ENCODE measurements around the gene NUP214.
"Not testable (repeated sequence)": the region's sequence is repeated elsewhere in the genome, so short reads cannot be mapped to it uniquely, and the experiment has no call there.

Gene NUP214

DNA sequence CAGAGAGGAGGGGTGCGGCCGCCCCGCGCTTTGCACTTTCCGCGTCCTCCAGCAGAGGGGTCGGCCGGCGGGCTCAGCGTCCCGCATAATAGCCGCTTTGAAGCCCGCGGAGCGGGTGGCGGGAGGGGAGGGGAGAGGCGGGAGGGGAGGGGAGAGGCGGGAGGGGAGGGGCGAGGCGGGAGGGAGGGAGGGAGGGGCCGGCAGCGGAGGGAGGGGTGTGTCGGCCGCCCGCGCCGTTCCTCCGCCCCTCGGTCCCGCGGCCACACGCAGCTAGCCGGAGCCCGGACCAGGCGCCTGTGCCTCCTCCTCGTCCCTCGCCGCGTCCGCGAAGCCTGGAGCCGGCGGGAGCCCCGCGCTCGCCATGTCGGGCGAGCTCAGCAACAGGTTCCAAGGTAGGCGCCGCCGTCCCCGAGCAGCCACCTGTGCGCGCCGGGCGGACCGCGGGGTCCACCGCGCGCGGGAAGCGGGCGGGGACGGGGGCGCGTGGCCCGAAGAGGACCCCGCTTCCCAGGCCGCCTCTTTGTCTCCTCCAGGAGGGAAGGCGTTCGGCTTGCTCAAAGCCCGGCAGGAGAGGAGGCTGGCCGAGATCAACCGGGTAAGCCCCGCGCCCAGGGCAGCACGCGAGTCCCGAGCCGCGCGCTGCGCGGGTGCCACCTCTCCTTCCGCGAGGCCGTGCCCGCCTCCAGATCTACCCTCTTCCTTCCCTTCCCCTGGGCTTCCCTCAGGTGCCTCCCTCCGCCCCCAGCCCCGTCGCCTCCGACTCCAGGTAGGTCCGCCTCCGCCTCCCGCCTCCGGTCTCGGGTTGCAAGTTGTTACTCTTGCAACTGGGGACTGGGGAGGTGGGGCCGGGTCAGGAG, 28.9 kb upstream of the NUP214 start, which contains the start of gene AIF1L:
TSS of gene AIF1L (plus strand) at position 263 of the 857 bp plus-strand sequence. CDS start at position 362, 99 bp downstream.
- no peak for DNase-seq (ENCODE audit: low read depth in 2 of 2)

DNA sequence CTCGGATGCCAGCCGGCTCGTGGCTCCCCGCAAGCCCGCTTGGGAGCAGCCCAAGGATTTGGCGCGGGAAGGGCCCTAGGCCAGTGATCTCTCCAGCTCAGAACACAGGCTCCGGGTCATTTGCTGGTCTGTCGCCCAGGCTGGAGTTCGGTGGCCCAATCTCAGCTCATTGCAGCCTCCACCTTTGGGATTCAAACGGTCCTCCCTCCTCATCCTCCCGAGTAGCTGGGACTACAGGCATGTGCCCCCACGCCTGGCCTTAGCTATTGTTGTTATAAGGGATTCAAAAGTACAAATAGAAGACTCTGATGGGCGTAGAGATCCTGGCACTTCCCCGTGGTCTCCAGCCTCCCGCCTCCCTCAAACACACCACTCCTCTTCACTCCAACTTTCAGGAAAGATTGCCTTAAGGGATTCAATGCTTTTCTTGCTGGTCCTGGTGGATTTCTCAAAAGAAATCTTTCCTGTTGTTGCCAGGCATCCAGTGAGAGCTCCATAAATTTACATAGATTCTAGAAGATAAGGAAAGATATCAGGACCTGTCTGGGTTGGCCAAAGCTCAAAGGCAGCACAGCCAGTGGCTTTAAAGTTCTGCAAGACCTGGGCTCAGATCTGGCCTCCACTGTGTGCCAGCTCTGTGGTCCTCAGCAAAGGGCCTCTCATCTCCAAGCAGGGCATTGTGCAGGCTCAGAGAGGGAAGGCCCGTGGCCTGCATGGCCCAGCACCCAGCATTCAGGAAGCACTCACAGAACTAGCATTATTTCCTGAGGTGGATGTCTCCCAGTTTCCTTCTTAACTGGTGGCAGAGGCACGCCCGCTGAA, 28.0 kb upstream of the NUP214 start:
- no peak for DNase-seq (ENCODE audit: low read depth in 2 of 2)

DNA sequence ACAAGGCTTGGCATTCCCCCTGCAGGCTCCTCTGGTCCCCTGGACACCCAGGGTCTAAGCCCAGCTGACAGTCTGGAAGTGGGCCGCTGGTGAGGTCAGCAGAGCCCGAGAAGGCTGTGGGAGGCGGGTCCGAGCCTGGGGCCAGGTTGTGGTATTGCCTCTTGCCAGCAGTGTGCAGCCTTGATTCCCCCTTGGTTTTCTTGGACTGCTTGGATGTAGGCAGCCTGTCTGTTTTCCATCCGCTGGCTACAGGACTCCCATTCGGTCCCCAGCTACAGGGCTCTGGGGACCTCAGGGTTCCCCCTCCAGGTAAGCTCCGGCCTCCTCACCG, 27.5 kb upstream of the NUP214 start:
- no peak for DNase-seq (ENCODE audit: low read depth in 2 of 2)

DNA sequence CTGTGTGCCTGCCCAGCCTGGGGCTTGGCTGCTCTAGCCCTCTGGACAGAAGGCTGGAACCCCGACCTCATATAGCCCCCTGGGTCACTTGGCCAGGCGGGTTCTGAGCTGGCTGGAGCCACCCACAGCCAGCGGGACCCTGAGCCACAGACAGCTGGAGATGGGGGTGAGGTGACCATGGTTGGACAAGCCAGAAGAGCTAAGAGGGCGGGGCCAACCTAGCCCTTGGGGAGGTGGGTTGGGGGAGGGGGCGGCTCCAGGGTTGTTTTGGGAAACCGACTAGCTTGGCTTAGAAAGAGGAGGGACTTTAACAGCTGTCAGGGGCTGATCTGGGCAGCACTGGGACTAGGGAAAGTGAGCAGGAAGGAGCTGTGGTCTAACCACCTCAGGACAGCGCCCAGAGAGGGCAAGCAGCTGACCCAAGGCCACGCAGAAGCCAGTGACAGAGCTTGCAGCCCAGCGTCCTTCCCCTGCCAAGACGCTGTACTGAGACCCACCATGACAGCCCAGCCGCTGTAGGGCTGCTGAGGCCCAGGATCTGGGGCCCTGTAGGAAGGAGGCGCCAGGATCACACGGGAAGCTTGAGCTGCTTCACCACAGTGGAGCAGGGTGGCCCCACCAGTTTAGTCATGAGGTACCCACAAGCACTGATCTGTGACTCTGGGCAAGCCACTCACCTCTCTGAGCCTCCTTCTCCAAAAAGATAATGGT, 26.8 kb upstream of the NUP214 start:
- no peak for DNase-seq (ENCODE audit: low read depth in 2 of 2)

DNA sequence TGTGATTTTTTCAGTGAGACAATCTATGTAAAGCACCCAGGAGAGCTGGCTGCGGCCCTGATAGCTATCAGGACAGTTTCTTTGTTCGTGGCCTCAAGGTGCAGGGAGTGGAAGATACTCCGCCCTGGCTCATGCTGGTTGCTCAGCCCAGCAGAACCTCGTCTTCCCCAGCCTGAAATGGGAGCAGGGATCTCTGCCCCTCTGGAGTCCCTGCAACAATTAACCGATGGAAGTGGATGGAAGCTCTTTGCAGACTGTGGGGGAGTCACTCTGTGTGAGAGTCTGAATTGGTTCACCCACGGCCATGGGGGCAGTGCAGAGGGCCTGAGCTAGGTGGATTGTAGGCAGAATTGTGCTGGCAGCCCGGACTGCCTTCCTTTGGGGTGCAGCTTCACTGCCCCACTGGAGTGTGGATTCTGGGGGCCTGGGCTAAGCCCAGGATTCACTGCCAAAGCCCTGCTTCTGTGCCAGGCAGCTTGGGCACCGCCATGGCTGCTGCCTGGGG, 26.2 kb upstream of the NUP214 start:
- no peak for DNase-seq (ENCODE audit: low read depth in 2 of 2)

DNA sequence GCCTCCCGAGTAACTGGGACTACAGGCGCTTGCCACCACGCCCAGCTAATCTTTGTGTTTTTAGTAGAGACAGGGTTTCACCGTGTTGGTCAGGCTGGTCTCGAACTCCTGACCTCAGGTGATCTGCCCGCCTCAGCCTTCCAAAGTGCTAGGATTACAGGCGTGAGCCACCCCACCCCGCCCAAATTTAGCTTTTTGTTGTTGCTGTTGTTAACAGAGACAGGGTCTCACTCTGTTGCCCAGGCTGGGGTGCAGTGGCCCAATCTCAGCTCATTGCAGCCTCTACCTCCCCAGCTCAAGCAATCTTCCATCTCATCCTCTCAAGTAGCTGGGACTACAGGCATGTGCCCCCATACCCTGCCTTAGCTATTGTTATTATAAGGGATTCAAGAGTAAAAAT, 25.5 kb upstream of the NUP214 start:
- not testable (repeated sequence) for DNase-seq (ENCODE audit: low read depth in 2 of 2)

DNA sequence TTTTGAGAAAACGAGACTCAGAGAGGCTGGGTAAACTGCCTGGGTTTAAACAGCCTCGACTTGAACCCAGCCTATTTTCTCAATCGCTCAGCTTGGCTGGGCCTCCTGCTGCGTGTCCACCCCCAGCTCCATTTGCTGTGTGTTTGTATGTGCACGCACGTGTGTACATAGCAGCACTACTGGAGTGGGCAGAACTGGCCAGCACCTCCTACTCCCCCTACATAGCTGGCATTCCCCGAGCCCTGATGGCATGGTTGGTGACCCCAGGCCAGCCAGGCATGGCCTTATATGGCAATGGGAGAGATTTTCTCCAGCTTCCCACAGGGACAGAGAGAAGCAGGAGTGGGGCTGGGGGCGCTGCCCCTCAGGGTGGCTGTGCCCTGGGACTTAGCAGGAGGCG, 24.9 kb upstream of the NUP214 start:
- no peak for DNase-seq (ENCODE audit: low read depth in 2 of 2)

DNA sequence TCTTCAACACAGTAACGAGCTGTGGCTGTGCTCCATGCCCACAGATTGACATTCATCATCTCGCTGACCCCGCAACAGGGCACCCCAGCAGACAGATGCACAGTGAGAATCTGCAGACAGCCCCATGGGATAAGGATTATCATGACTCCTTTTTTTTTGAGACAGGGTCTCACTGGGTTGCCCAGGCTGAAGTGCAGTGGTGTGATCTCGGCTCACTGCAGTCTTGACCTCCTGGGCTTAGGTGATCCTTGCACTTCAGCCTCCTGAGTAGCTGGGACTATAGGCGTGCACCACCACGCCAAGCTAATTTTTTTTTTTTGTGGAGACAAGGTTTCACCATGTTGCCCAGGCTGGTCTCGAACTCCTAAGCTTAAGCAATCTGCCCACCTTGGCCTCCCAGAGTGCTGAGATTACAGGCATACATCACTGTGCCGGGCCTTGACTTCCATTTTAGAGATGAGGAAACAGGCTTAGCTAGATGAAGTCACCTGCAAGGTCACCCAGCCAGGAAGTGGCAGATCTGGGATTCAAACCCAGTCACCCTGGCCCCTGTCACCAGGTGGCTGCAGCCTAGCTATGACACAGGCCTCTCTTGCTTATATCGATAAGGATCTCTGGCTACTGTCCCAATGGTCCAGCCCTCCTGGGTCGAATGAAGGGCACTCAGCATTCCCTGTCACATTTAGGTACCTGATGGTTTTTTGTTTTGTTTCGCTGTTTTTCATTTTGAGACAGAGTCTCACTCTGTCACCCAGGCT, 24.0 kb upstream of the NUP214 start:
- no peak for DNase-seq (ENCODE audit: low read depth in 2 of 2)

DNA sequence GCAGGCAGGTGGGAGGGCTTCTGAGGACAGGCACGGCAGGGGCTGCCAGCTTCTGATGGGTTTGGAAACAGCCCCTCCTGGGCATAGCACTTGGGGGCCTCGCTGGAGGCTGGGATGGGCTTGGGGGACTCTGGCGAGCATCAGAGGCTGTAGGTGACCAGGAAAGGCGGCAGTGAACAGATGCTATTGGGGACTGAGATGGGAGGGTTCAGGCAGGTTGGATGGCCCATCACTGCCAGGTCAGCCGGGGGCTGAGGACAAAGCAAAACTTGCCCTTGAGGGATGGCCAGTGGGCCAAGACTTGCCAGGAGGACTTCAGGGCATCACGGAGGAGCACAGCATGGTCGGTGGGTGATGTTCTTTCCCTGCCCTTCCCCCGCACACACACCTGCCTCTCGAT, 22.4 kb upstream of the NUP214 start:
- DNase-seq (ENCODE audit: low read depth in 2 of 2): no peak

DNA sequence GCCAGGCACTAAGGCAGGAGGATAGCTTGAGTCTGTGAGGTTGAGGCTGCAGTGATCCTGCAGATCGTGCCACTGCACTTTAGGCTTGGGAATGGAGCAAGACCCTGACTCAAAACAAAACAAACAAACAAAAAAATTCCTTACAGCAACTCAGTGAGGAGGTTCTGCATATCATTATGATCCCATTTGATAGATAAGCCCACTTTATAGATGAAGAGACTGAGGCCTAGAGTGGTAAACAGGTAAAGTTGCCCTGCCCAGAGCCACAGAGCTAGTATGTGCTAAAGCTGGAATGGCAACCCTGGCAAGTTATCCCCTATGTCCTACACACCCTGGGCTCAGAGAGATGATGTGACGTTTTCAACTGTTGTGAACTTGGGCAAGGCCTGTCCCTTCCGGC, 21.9 kb upstream of the NUP214 start:
- no peak for DNase-seq (ENCODE audit: low read depth in 2 of 2)

DNA sequence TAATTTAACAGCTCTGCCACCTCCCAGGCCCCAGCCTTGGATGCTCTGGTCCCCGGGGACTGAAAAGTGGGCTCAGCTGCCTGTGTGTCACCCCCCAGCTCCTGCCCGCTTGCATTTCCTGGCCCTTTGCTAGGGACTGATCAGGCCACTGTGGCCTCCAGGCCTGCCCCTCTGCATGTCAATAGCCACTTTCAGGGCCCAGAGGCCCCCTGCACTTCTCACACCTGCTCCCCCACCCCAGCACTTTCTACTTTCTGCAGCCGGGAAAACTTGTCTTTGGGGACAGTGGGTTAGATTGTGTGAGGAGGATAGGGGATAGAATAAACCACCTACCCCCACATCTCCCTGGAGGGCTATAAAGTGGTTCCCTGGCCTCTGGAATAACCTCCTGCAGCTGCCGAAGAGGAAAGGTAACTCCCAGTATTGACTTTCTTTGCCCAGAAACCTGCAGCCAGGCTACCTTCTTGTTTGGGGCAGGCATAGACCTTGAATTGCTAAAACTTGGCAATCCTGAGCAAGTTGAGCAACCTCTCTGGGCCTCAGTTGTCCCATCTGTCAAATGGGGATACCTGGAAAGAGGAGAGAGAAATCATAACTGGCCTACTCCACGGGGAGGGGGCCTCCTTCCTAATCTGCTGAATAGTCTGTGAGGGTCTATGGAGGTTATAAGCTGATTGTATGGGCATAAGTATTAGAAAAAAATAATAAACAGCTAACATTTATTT, 21.2 kb upstream of the NUP214 start:
- DNase-seq (ENCODE audit: low read depth in 2 of 2): no peak

DNA sequence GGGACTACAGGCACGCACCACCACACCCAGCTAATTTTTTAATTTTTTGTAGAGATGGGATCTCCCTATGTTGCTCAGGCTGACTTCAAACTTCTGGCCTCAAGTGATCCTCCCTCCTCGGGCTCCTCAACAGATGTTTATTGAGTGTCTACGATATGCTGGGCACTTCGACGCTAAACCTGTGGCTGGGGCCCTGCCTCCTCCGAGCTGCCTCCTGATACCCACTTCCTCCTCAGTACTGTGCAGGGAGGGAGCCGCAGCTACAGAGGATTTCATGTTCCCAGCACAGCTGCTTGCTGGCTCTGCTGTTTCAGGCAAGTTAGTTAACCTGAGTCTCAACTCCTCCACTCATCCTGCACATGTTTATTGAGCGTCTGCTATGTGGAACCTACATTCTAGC, 19.4 kb upstream of the NUP214 start:
- DNase-seq (ENCODE audit: low read depth in 2 of 2): no peak

DNA sequence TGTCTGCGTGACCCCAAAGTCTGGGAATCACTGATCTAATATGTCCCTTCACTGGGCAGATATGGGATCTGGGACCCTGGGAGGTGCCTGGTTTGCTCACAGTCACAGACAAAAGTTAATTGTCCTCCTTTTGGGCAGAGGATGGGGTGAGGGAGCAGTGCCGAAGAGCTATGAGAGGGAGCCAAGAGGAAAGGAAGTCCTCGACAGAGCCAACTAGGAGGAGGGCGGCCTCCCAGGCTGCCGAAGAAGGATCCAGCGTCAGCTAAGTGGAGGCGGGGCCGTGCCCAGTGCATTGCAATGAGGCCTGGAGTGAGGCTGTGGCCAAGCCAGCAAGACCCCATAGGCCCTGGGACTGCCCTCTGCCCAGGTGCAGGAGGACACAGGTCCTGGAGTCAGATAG, 17.6 kb upstream of the NUP214 start:
- DNase-seq (ENCODE audit: low read depth in 2 of 2): no peak

DNA sequence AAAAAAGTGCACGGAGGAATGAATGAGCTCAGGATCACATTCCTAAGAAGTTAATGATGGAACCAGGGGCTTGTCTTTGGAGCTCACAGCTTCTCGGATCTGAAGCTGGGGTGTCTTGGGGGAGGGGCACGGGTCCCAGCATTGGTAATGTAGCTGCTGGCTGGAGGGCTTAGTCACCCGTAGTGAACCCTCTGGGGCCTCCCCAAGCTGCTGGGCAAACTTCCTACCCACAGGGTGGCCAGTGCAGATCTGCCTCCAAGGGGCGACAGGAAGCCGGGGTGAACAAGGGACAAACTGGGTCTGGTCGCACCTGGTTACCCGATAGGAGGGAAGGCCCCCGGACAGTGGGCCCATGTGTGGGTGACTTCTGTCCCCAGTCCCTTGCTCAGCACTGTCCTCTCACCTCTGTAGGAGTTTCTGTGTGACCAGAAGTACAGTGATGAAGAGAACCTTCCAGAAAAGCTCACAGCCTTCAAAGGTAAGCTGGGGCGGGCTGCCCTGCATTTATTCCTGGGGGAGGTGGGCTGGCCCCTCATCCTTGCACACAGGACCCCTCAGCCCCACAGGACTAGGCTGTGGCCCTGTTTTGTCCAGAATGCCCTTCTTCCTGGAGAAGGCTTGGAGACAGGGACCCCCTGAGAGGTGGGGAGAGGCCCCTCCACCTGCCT, 14.1 kb upstream of the NUP214 start:
- DNase-seq (ENCODE audit: low read depth in 2 of 2): no peak

DNA sequence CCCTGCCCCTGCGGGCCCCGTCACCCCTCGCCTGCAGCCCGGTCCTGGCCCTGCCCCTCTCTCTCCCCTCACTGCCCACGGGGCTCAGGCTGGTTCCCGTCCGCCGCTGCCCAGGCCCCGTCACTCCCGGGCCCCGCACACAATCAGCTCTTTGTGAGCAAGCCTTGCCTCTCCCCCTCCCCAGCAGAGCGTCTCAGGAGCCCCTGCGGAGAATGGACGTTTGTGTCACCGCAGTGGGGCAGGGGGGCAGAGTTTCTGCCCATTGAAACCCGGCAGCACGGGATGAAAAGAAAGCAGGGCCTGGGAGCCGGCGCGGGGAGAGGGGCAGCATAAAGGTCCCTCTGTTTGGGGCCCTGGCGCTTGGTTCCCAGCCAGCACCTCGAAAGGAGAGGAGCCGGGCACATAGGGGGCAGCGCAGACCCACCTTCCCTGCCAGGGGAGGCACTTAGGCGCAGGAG, 13.5 kb upstream of the NUP214 start:
- DNase-seq (ENCODE audit: low read depth in 2 of 2): no peak

DNA sequence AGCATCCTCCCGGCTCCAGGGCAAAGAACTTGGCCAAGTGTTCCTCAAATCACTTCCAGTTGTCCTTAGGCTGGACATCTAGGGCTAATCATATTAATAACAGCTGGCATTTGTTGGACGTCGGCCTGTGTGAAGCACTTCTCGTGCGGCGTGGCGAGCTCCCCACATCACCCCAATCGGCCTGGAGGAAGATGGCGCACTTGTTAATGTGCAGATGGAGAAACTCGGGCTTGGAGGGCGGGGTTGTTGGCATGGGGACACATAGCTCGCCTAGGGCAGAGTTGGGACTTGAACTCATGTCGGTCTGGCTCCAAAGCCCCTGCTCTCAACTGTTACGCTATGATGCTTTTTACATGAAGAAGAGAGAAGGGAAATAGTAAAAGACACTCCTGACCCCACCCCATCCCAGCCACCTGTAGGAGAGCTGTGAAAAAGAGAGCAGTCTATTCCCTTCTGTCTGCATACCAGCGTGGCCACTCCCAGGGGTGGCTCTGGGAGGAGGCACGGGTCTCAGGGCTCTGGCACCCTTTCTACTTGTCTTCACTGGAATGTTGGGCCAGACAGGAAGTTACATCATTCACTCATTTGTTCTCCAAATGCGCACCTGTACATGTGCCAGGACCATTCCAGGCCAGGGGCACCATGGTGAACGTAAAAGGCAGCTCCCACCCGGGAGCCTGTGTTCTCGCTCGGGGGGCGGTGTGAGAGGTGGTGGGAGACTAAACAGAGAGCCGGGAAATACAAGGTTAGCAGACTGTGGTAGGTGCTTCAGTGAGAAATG, 12.8 kb upstream of the NUP214 start:
- DNase-seq (ENCODE audit: low read depth in 2 of 2): no peak

DNA sequence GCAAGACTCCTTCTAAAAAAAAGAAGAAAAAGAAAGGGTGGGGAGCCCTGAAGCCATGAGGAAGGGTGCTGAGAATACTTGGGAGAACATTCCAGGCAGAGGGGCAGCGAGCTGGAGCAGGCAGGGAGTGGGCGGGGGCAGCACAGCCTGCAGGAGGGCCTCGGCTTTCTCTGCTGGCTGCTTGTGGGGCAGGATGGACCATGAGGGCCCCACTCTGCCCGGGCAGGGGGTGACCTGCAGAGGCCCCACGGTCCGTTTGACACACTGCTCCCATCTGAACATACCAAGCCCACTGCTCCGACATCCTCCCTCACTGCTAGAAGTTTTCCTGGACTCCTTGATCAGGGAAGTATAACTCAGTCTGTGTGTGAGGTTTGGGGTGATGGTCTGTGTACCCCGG, 11.7 kb upstream of the NUP214 start:
- no peak for DNase-seq (ENCODE audit: low read depth in 2 of 2)

DNA sequence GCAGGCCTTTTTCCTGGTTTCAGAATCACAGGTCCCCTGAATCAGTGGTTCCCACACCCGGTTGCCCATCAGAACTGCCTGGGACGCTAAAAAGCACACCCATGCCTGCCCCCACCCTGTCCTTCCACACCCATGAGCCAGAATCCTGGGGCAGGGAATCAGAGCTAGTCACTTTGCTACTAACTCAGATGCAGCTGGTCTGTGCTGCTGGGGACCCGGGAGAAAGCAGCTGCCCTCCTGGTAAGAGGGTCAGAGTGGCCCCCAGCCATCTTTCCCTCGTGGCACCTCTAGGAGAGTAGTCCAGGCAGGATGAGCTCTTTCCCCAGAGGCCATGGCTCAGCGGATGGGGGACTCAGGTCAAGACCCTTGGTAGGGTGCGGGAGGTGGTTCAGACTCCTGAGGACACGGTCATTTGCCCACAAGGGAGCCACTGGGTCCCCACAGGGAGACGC, 11.3 kb upstream of the NUP214 start:
- DNase-seq (ENCODE audit: low read depth in 2 of 2): no peak

DNA sequence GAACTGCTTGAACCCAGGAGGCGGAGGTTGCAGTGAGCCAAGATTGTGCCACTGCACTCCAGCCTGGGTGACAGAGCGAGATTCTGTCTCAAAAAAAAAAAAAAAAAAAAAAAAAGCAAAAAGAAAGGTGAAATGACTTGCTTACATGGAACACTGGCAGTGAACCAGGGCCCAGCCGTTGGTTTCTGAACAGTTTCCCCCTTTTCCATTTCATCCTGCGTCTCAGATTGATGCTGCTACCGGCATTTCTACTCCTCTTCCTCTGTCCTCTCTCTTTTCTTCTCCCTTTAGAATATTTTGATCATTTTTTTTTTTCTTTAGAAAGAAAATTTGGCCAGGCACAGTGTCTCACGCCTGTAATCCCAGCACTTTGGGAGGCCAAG, 10.0 kb upstream of the NUP214 start:
- DNase-seq (ENCODE audit: low read depth in 2 of 2): not testable (repeated sequence)

Measured in fibroblast of skin of left biceps (primary cell).